HepG2 (cell line): Measurements from ENCODE around the gene KRT34.

Experiments
- ZFP1 ChIP-seq: IDR thresholded peaks from 2 replicates; pipeline ENCODE4 v1.6.1; 2016
- ZNF772 ChIP-seq: sonication (generic); formaldehyde crosslinking; IDR thresholded peaks from 2 replicates; pipeline ENCODE4 v1.5.0; 2020; ENCODE audit warnings: mild to moderate bottlenecking, missing genetic modification reagents
- TF ChIP-seq, protein P1 (sequence below): sonication (generic); formaldehyde crosslinking; IDR thresholded peaks from 2 replicates; pipeline ENCODE4 v1.5.0; 2020; ENCODE audit warnings: mild to moderate bottlenecking, missing genetic modification reagents, moderate library complexity
- TF ChIP-seq, protein P2 (sequence below): IDR thresholded peaks from 2 replicates; pipeline ENCODE4 v1.6.1; 2016; ENCODE audit warnings: low read depth, missing genetic modification reagents, missing compliant biosample characterization
- TF ChIP-seq, protein P3 (sequence below): sonication (generic); formaldehyde crosslinking; IDR thresholded peaks from 2 replicates; pipeline ENCODE4 v1.5.1; 2020; ENCODE audit warnings: mild to moderate bottlenecking, missing genetic modification reagents, moderate library complexity
- TF ChIP-seq, protein P4 (sequence below): sonication (generic); formaldehyde crosslinking; IDR thresholded peaks from 2 replicates; pipeline ENCODE4 v1.4.0; 2020; ENCODE audit warnings: missing genetic modification reagents

DNA sequence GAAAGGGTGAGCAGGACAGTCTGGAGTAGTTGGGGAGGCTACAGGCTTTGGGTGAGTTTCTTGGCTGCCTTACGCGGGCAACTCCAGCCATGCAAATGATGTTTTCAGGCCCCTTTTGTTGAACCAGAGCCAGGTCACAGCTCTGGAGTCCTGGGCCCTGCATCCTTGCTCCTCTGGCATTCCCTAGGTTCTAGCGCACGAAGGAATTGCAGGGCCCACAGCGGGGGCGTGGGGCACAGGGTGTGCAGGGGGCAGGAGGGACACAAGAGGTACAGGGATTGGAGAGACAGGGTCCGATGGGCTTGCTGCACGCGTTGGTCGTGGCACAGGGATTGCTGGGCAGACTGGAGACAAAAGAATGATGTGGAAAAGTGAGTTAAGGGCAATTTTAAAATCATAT is 11.7 kb upstream of the KRT34 start:
- TF ChIP-seq, protein P1, sequence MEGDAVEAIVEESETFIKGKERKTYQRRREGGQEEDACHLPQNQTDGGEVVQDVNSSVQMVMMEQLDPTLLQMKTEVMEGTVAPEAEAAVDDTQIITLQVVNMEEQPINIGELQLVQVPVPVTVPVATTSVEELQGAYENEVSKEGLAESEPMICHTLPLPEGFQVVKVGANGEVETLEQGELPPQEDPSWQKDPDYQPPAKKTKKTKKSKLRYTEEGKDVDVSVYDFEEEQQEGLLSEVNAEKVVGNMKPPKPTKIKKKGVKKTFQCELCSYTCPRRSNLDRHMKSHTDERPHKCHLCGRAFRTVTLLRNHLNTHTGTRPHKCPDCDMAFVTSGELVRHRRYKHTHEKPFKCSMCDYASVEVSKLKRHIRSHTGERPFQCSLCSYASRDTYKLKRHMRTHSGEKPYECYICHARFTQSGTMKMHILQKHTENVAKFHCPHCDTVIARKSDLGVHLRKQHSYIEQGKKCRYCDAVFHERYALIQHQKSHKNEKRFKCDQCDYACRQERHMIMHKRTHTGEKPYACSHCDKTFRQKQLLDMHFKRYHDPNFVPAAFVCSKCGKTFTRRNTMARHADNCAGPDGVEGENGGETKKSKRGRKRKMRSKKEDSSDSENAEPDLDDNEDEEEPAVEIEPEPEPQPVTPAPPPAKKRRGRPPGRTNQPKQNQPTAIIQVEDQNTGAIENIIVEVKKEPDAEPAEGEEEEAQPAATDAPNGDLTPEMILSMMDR (CRISPR knock-in tag) = no peak
- TF ChIP-seq, protein P2, sequence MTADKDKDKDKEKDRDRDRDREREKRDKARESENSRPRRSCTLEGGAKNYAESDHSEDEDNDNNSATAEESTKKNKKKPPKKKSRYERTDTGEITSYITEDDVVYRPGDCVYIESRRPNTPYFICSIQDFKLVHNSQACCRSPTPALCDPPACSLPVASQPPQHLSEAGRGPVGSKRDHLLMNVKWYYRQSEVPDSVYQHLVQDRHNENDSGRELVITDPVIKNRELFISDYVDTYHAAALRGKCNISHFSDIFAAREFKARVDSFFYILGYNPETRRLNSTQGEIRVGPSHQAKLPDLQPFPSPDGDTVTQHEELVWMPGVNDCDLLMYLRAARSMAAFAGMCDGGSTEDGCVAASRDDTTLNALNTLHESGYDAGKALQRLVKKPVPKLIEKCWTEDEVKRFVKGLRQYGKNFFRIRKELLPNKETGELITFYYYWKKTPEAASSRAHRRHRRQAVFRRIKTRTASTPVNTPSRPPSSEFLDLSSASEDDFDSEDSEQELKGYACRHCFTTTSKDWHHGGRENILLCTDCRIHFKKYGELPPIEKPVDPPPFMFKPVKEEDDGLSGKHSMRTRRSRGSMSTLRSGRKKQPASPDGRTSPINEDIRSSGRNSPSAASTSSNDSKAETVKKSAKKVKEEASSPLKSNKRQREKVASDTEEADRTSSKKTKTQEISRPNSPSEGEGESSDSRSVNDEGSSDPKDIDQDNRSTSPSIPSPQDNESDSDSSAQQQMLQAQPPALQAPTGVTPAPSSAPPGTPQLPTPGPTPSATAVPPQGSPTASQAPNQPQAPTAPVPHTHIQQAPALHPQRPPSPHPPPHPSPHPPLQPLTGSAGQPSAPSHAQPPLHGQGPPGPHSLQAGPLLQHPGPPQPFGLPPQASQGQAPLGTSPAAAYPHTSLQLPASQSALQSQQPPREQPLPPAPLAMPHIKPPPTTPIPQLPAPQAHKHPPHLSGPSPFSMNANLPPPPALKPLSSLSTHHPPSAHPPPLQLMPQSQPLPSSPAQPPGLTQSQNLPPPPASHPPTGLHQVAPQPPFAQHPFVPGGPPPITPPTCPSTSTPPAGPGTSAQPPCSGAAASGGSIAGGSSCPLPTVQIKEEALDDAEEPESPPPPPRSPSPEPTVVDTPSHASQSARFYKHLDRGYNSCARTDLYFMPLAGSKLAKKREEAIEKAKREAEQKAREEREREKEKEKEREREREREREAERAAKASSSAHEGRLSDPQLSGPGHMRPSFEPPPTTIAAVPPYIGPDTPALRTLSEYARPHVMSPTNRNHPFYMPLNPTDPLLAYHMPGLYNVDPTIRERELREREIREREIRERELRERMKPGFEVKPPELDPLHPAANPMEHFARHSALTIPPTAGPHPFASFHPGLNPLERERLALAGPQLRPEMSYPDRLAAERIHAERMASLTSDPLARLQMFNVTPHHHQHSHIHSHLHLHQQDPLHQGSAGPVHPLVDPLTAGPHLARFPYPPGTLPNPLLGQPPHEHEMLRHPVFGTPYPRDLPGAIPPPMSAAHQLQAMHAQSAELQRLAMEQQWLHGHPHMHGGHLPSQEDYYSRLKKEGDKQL (CRISPR knock-in tag) = no peak
- TF ChIP-seq ZFP1 (CRISPR knock-in tag) (no peak), ZNF772 (no peak)
- TF ChIP-seq, protein P3, sequence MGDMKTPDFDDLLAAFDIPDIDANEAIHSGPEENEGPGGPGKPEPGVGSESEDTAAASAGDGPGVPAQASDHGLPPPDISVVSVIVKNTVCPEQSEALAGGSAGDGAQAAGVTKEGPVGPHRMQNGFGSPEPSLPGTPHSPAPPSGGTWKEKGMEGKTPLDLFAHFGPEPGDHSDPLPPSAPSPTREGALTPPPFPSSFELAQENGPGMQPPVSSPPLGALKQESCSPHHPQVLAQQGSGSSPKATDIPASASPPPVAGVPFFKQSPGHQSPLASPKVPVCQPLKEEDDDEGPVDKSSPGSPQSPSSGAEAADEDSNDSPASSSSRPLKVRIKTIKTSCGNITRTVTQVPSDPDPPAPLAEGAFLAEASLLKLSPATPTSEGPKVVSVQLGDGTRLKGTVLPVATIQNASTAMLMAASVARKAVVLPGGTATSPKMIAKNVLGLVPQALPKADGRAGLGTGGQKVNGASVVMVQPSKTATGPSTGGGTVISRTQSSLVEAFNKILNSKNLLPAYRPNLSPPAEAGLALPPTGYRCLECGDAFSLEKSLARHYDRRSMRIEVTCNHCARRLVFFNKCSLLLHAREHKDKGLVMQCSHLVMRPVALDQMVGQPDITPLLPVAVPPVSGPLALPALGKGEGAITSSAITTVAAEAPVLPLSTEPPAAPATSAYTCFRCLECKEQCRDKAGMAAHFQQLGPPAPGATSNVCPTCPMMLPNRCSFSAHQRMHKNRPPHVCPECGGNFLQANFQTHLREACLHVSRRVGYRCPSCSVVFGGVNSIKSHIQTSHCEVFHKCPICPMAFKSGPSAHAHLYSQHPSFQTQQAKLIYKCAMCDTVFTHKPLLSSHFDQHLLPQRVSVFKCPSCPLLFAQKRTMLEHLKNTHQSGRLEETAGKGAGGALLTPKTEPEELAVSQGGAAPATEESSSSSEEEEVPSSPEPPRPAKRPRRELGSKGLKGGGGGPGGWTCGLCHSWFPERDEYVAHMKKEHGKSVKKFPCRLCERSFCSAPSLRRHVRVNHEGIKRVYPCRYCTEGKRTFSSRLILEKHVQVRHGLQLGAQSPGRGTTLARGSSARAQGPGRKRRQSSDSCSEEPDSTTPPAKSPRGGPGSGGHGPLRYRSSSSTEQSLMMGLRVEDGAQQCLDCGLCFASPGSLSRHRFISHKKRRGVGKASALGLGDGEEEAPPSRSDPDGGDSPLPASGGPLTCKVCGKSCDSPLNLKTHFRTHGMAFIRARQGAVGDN (CRISPR knock-in tag) = no peak
- TF ChIP-seq, protein P4, sequence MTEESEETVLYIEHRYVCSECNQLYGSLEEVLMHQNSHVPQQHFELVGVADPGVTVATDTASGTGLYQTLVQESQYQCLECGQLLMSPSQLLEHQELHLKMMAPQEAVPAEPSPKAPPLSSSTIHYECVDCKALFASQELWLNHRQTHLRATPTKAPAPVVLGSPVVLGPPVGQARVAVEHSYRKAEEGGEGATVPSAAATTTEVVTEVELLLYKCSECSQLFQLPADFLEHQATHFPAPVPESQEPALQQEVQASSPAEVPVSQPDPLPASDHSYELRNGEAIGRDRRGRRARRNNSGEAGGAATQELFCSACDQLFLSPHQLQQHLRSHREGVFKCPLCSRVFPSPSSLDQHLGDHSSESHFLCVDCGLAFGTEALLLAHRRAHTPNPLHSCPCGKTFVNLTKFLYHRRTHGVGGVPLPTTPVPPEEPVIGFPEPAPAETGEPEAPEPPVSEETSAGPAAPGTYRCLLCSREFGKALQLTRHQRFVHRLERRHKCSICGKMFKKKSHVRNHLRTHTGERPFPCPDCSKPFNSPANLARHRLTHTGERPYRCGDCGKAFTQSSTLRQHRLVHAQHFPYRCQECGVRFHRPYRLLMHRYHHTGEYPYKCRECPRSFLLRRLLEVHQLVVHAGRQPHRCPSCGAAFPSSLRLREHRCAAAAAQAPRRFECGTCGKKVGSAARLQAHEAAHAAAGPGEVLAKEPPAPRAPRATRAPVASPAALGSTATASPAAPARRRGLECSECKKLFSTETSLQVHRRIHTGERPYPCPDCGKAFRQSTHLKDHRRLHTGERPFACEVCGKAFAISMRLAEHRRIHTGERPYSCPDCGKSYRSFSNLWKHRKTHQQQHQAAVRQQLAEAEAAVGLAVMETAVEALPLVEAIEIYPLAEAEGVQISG (CRISPR knock-in tag) = no peak
